MM.1S (cell line): Measurements from ENCODE around the gene ADSS2.

Source experiments
- EZH2 ChIP-seq: fragments of 300-600 bp; sonication (generic); optimal IDR thresholded peaks from 2 replicates; pipeline ENCODE3; 2017; ENCODE audit warnings: low read depth, mild to moderate bottlenecking, antibody characterized with exemption, low read length, mixed read lengths
- TF ChIP-seq, protein P1 (sequence below): fragments of 300-600 bp; sonication (generic); IDR thresholded peaks from 2 replicates; pipeline ENCODE4 v1.5.1; 2016; ENCODE audit warnings: antibody characterized with exemption, low read length, mixed read lengths

DNA sequence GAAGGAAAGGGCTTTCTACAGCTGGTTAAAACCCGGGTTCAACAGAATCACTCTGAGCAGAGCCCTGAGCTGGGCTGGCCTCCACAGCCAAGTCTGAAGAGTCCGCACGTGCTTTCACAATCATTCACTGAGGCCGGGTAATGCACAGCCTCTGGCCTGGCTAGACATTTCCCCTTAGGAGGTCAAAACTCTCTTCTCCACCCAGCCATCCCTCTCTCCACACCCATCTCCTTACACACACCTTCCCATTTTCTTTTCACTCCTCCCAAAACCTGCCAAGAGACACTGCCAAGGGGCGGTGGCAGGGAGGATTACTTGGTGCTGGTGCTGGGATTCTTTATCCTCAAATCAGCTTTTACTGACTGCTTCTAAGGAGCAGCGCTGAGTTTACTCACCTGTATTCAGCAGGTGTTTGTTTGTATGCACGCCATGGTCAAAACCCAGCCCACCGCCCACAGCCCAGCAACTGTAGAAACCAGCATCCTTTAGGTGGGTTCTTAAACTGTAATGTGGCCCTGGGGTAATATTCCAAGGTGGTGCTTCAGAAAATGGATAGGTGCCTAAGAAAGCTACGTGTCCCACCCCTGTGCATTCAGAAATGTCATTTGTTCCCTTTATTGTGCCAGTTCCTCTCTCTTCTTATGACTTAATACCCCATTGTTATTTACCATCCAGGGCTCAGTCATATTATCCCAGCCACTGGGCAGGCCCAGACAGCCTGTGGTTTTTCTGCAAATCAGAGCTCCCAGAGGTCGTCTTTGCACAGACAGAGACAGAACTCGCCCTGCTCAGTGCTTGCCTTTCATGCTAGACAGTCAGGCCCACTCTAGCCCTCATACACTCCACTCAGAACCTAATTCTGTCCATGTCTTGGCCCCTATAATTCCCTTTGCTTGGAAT, 80.2 kb downstream of the ADSS2 start:
- TF ChIP-seq, protein P1, sequence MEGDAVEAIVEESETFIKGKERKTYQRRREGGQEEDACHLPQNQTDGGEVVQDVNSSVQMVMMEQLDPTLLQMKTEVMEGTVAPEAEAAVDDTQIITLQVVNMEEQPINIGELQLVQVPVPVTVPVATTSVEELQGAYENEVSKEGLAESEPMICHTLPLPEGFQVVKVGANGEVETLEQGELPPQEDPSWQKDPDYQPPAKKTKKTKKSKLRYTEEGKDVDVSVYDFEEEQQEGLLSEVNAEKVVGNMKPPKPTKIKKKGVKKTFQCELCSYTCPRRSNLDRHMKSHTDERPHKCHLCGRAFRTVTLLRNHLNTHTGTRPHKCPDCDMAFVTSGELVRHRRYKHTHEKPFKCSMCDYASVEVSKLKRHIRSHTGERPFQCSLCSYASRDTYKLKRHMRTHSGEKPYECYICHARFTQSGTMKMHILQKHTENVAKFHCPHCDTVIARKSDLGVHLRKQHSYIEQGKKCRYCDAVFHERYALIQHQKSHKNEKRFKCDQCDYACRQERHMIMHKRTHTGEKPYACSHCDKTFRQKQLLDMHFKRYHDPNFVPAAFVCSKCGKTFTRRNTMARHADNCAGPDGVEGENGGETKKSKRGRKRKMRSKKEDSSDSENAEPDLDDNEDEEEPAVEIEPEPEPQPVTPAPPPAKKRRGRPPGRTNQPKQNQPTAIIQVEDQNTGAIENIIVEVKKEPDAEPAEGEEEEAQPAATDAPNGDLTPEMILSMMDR, result no peak
- no peak for TF ChIP-seq EZH2
